ENCODE results near the gene CA10. TPM values are rescaled to one million over a fixed set of nuclear protein-coding genes. Genes with fewer than 3 reads are reported as not detected.
A peak's percentile ranks its signal among the peaks of the same experiment; 100 is the strongest.

CA10 gene
- total RNA-seq, 2 donors from 2014 or later = 0.22 to 0.37 TPM

DNA sequence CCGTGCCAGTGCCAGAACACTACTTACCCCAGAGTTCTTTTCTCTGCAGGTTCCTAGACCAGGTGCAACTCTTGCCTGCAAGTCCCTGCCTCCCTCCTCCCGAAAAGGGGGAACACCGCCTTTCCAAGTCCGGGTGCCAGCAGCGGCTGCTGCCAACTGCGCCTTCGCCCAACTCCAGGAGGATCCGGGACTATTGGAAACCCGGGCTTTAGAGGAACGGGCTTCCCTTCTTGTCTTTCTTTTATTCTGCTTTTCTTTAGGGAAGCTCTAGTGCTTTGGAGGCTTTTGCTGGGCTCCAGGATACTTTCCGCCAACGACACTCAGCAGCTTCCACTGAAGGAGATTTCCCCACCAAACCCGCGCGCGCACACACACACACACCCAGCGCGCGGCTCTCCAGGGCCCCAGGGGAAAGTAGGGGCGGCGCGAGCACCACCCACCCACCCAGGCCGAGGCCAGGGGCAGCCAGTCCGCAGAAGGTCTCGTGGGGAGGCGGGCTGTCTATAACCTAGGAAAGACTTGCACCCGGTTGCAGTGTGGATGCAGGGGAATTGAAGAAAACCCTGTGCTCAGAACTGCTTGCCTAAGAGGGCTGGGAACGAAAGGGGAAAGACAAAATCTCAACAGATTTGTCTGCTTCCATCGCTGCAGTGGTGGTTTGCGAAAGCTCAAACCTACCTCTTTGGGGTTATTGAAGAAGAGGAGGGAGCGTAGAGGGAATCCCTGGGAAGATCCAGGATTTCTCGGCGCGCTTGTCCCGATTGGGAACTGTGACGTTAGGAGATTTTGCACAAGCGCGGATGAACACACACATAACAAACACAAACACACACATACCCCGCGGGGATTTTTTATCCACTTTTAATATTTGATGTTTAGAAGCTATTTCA is 977 bp upstream of the CA10 start:
- 38 to 44% methylated on average over 6 to 38 of the region's 40 CpGs for WGBS, 2 experiments (ENCODE audit: insufficient coverage in 1 of 2, insufficient read length in 1 of 2)
- Histone ChIP-seq H3K4me3 (ENCODE audit: low read length) (peak overlapping the region; percentile 60), H3K9me3 (ENCODE audit: control insufficient read depth, low read length) (peaks cover 16% of the 10 kb centered on the region), H3K36me3 (ENCODE audit: control insufficient read depth, insufficient read depth, low read length) (no peaks in the 10 kb centered on the region), H3K27ac (ENCODE audit: low read depth, low read length) (no peak overlapping the region), H3K9ac (ENCODE audit: extremely low read depth, low read length, poor library complexity, severe bottlenecking) (no peak overlapping the region), H3K27me3 (ENCODE audit: control insufficient read depth, insufficient read depth, low read length, poor library complexity, severe bottlenecking) (peaks cover 74% of the 10 kb centered on the region), H3K4me1 (ENCODE audit: control insufficient read depth, insufficient read depth, low read length) (no peaks in the 10 kb centered on the region)
- Mint-ChIP-seq H3K4me1 (peaks cover 9% of the 10 kb centered on the region), H3K27ac (no peak overlapping the region), H3K4me3 (peak overlapping the region; percentile 56), H3K27me3 (ENCODE audit: insufficient read depth) (peaks cover 80% of the 10 kb centered on the region), H3K36me3 (ENCODE audit: low read depth) (no peaks in the 10 kb centered on the region), H3K9me3 (no peaks in the 10 kb centered on the region)
- TF ChIP-seq, protein P1, sequence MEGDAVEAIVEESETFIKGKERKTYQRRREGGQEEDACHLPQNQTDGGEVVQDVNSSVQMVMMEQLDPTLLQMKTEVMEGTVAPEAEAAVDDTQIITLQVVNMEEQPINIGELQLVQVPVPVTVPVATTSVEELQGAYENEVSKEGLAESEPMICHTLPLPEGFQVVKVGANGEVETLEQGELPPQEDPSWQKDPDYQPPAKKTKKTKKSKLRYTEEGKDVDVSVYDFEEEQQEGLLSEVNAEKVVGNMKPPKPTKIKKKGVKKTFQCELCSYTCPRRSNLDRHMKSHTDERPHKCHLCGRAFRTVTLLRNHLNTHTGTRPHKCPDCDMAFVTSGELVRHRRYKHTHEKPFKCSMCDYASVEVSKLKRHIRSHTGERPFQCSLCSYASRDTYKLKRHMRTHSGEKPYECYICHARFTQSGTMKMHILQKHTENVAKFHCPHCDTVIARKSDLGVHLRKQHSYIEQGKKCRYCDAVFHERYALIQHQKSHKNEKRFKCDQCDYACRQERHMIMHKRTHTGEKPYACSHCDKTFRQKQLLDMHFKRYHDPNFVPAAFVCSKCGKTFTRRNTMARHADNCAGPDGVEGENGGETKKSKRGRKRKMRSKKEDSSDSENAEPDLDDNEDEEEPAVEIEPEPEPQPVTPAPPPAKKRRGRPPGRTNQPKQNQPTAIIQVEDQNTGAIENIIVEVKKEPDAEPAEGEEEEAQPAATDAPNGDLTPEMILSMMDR (conservative IDR thresholded peaks at IDR 0.05) = no peak
- DNase-seq = peak; percentile 61

DNA sequence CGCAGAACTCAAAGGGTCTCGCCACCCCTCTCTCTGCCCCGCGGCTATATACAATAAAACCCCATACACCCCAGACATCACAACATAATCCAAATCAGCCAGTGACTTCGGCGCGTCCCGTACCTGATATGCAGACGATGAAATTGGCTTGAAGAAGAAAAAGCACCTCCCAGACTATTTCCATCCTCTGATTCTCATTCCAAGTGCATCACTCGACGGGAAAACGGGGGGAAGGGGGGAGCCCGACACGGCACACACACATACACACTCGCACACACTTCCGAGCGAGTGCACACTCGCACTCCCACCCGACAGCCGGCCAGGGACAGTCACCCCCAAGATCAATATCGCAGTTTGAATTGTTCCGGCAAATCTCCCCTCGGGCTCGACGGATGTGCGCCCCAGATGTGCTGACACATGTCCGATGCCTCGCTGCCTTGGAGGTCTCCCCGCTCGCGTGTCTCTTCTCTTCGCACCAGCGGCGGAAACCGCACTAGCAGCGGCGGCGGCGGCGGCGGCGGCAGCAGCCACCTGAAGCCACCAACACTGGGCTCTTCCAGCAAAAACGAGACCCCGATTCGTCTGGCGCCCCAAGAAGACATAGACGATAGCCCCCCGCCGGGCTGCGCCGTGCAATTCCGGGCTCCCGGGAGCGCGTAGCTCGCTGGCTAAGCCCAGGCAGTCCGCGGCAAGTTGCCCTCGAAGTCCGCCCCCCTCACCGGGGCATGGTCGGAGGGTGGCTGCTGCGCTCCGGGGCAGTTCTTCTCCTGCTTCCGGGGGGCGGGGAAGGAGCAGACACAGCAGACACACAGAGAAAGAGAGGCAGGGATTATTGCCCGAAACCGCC is 688 bp downstream of the CA10 start:
- H3K27ac Mint-ChIP-seq = no peak overlapping the region
- no peaks in the 10 kb centered on the region for H3K9me3 Mint-ChIP-seq
- H3K9ac ChIP-seq (ENCODE audit: extremely low read depth, low read length, poor library complexity, severe bottlenecking) = no peak overlapping the region
- H3K27me3 ChIP-seq (ENCODE audit: control insufficient read depth, insufficient read depth, low read length, poor library complexity, severe bottlenecking) = peaks cover 89% of the 10 kb centered on the region
- DNase-seq = peak; percentile 54
- peaks cover 9% of the 10 kb centered on the region for H3K4me1 Mint-ChIP-seq
- H3K27me3 Mint-ChIP-seq (ENCODE audit: insufficient read depth) = peaks cover 92% of the 10 kb centered on the region
- H3K36me3 Mint-ChIP-seq (ENCODE audit: low read depth) = no peaks in the 10 kb centered on the region
- no peaks in the 10 kb centered on the region for H3K36me3 ChIP-seq (ENCODE audit: control insufficient read depth, insufficient read depth, low read length)
- H3K4me1 ChIP-seq (ENCODE audit: control insufficient read depth, insufficient read depth, low read length) = no peaks in the 10 kb centered on the region
- H3K4me3 Mint-ChIP-seq = peak overlapping the region; percentile 56
- TF ChIP-seq, protein P1 (conservative IDR thresholded peaks at IDR 0.05) = no peak
- peak overlapping the region; percentile 60 for H3K4me3 ChIP-seq (ENCODE audit: low read length)
- 34 to 41% methylated on average over 14 to 68 of the region's 68 CpGs for WGBS, 2 experiments (ENCODE audit: insufficient coverage in 1 of 2, insufficient read length in 1 of 2)
- no peak overlapping the region for H3K27ac ChIP-seq (ENCODE audit: low read depth, low read length)
- peaks cover 12% of the 10 kb centered on the region for H3K9me3 ChIP-seq (ENCODE audit: control insufficient read depth, low read length)
